C4-2B (cell line): ENCODE measurements around the gene TULP4.

Experiments used
- H3K27ac ChIP-seq: fragments of 450-650 bp; 2 replicates; pipeline ENCODE4 v1.5.1; 2017
- CTCF ChIP-seq: fragments of 450-650 bp; conservative IDR thresholded peaks from 2 replicates; pipeline ENCODE4 v1.5.1; 2017; ENCODE audit warnings: mild to moderate bottlenecking
- ZFX ChIP-seq: fragments of 450-650 bp; IDR thresholded peaks from 2 replicates; pipeline ENCODE4 v1.6.1; 2017

TULP4 gene

GRCh38 chr6:158503846-158504245 lies 191.6 kb downstream of the TULP4 start:
- TF ChIP-seq CTCF (no peak), ZFX (no peak)
- H3K27ac ChIP-seq, result no peak overlapping the region

GRCh38 chr6:158505194-158505593 lies 192.9 kb downstream of the TULP4 start:
- H3K27ac ChIP-seq, result no peak overlapping the region
- no peak for TF ChIP-seq CTCF
- no peak for TF ChIP-seq ZFX

DNA sequence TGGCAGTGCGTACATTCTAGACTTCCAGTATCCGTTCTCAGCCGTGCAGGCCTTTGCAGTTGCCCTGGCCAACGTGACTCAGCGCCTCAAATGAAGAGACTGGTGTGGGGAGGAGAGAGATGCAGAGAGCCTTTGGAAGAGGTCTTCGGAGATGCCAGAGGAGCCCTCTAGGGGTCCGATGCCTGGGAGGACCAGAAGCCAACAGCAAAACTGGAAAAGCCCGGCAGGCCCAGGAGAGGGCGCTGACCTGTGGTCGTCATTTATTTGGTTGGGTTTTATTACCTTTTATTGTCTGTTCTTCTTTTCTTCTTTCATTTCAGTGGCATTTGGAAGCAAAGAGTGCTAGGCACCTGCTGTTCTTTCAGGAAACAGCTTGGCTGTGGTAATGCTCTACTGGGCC lies 194.3 kb downstream of the TULP4 start:
- H3K27ac ChIP-seq, result no peak overlapping the region
- TF ChIP-seq ZFX (no peak), CTCF (no peak)

DNA sequence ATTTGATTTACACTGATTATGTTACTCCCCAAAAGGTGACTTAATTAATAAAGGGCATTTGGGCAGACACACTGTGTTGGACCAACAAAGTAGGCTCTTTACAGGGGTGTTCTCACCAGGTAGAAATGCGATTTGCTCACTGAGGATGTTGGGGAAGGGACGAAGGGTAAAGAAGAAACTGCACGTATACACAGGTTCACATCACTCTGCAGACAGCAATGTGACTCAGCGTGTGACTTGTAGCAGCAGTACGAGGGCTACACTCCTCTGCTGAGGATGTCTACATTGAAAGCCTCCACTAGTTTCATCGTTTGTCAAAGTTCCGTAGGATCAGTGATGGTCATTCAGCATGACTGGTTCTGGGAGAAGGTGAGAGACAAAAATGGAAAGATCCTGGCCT lies 194.9 kb downstream of the TULP4 start:
- TF ChIP-seq ZFX (no peak), CTCF (no peak)
- H3K27ac ChIP-seq, result no peak overlapping the region

DNA sequence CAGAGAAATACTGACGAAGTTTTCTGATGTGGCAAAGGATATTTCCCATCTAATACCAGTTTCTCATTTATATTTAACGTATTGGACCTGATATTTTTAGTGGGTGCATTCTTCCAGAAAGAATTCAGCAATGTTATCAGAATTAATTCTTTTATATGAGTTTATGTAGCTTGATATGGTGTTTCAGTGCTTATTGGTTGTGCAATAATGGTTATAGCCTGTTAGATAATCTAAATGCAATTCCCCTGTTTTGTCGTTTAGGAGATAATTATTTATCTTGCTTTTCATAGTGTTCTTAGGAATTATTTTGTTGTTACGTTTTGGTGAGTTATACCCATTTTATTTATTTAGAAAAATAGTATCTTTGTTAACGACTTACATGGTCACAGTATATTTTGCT lies 196.2 kb downstream of the TULP4 start:
- TF ChIP-seq ZFX (no peak), CTCF (no peak)
- H3K27ac ChIP-seq, result no peak overlapping the region

GRCh38 chr6:158509465-158509864 lies 197.2 kb downstream of the TULP4 start:
- no peak overlapping the region for H3K27ac ChIP-seq
- TF ChIP-seq ZFX, result no peak
- no peak for TF ChIP-seq CTCF

- no peak for TF ChIP-seq CTCF
- no peak for TF ChIP-seq ZFX
- no peak overlapping the region for H3K27ac ChIP-seq
Measured at GRCh38 chr6:158512809-158513208, 200.5 kb downstream of the TULP4 start.

- TF ChIP-seq CTCF, result no peak
- TF ChIP-seq ZFX, result no peak
- no peak overlapping the region for H3K27ac ChIP-seq
Measured at GRCh38 chr6:158514176-158514575, 201.9 kb downstream of the TULP4 start.
